Measurements from ENCODE around the gene TSC22D4.

DNA sequence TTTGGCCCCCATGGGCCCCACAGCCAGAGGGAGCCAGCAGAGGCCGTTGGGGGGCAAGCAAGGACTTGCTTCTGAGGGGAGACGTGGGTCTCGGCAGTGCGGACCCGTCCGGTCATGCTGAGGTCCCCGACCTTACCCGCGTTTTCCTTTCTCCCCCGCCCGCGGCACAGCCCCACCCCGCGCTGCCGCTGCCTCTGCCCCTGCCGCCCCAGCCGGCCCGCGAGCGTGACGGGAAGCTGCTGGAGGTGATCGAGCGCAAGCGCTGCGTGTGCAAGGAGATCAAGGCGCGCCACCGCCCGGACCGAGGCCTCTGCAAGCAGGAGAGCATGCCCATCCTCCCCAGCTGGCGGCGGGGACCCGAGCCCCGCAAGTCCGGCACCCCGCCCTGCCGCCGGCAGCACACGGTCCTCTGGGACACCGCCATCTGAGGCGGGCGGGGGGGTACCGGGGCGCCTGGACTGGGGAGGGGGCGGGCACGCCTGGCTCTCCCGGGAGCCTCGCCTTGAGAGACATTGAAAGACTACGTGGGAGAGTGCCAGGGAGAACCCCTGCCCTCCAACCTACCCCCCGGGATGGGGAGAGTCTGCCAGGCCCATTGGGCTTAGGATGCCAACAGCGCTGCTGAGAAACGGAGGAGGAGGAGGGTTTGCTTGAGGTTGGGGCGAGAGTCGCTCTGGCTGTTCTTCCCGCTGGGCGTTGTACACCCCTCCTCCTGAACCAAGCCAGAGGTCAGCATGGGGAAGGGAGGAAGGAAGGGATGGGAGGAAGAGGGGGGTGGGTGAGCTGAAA, 14.7 kb upstream of the TSC22D4 start:
- TF ChIP-seq, protein P1, sequence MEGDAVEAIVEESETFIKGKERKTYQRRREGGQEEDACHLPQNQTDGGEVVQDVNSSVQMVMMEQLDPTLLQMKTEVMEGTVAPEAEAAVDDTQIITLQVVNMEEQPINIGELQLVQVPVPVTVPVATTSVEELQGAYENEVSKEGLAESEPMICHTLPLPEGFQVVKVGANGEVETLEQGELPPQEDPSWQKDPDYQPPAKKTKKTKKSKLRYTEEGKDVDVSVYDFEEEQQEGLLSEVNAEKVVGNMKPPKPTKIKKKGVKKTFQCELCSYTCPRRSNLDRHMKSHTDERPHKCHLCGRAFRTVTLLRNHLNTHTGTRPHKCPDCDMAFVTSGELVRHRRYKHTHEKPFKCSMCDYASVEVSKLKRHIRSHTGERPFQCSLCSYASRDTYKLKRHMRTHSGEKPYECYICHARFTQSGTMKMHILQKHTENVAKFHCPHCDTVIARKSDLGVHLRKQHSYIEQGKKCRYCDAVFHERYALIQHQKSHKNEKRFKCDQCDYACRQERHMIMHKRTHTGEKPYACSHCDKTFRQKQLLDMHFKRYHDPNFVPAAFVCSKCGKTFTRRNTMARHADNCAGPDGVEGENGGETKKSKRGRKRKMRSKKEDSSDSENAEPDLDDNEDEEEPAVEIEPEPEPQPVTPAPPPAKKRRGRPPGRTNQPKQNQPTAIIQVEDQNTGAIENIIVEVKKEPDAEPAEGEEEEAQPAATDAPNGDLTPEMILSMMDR (IDR thresholded peaks at IDR 0.05) = peak in 2 of 6 experiments; percentile 6 to 15
- no peak for TF ChIP-seq POLR2A (IDR thresholded peaks at IDR 0.05)

All from esophagus squamous epithelium (tissue), 4 donors.